WTC11 (cell line): Measurements from ENCODE around the gene TTLL9. TPM values are rescaled to one million over a fixed set of nuclear protein-coding genes. Genes with fewer than 3 reads are reported as not detected.
A peak's percentile ranks its signal among the peaks of the same experiment; 100 is the strongest.

Experiments
- ATAC-seq: fragments of 200-7000 bp; cut with Tn5 transposase; 2 replicates; pipeline ENCODE4 v1.10.0; 2021; ENCODE audit warnings: mild to moderate bottlenecking, moderate library complexity
- CTCF ChIA-PET: fragments of 300-600 bp; sonication (Branson Sonifier 250); formaldehyde crosslinking; loops from one replicate; lab custom pipeline; 2021; ENCODE audit warnings: antibody characterized with exemption; lab: Charles Lee
- POLR2A ChIA-PET: fragments of 350-600 bp; sonication (Branson Sonifier 250); formaldehyde crosslinking; loops from one replicate; lab custom pipeline; 2021; ENCODE audit warnings: antibody characterized with exemption; lab: Charles Lee
- DNase-seq: peaks from one replicate; pipeline ENCODE4 v3.0.0; 2021; ENCODE audit warnings: low spot score
- H3K27ac Mint-ChIP-seq: 2 replicates; pipeline ENCODE4 v1.8.0; 2021; ENCODE audit warnings: mixed read lengths
- H3K27me3 Mint-ChIP-seq: 2 replicates; pipeline ENCODE4 v1.8.0; 2021; ENCODE audit warnings: low read depth, mild to moderate bottlenecking, moderate library complexity, mixed read lengths
- H3K36me3 Mint-ChIP-seq: 2 replicates; pipeline ENCODE4 v1.8.0; 2021; ENCODE audit warnings: mixed read lengths
- H3K4me1 Mint-ChIP-seq: 2 replicates; pipeline ENCODE4 v1.8.0; 2022; ENCODE audit warnings: mixed read lengths
- H3K4me3 Mint-ChIP-seq: 2 replicates; pipeline ENCODE4 v1.8.0; 2021; ENCODE audit warnings: mild to moderate bottlenecking, moderate library complexity, mixed read lengths
- H3K9me3 Mint-ChIP-seq: 2 replicates; pipeline ENCODE4 v1.8.0; 2021; ENCODE audit warnings: mixed read lengths
- FOXK1 ChIP-seq: sonication (generic); formaldehyde crosslinking; IDR thresholded peaks from 2 replicates; pipeline ENCODE4 v1.8.0; 2022; ENCODE audit warnings: mild to moderate bottlenecking, moderate library complexity, missing genetic modification reagents
- GTF2I ChIP-seq: fragments of 250-450 bp; sonication (Bioruptor Pico); conservative IDR thresholded peaks from 2 replicates; pipeline ENCODE4 v1.4.0; 2021; ENCODE audit warnings: mild to moderate bottlenecking
- IRF2 ChIP-seq: sonication (generic); formaldehyde crosslinking; IDR thresholded peaks from 2 replicates; pipeline ENCODE4 v1.8.0; 2022; ENCODE audit warnings: low read depth, missing genetic modification reagents, borderline replicate concordance
- NFYB ChIP-seq: sonication (generic); formaldehyde crosslinking; conservative IDR thresholded peaks from 2 replicates; pipeline ENCODE4 v1.8.0; 2022; ENCODE audit warnings: low read depth, missing genetic modification reagents
- TP53 ChIP-seq: sonication (generic); formaldehyde crosslinking; IDR thresholded peaks from 2 replicates; pipeline ENCODE4 v1.8.1; 2023; ENCODE audit warnings: mild to moderate bottlenecking, missing genetic modification reagents
- ZBTB21 ChIP-seq: sonication (generic); formaldehyde crosslinking; IDR thresholded peaks from 2 replicates; pipeline ENCODE4 v1.8.1; 2023; ENCODE audit warnings: mild to moderate bottlenecking, missing genetic modification reagents, borderline replicate concordance
- ZNF121 ChIP-seq: sonication (generic); formaldehyde crosslinking; IDR thresholded peaks from 2 replicates; pipeline ENCODE4 v1.8.0; 2023; ENCODE audit warnings: missing genetic modification reagents
- ZNF263 ChIP-seq: sonication (generic); formaldehyde crosslinking; IDR thresholded peaks from 2 replicates; pipeline ENCODE4 v1.8.1; 2022; ENCODE audit warnings: low read depth, mild to moderate bottlenecking, moderate library complexity, missing genetic modification reagents
- total RNA-seq: library from RNA; stranded (reverse); gene quantifications from 3 replicates; pipeline ENCODE4 v1.2.3, GENCODE V29; 2021
- TF ChIP-seq, protein P1 (sequence below): sonication (generic); formaldehyde crosslinking; IDR thresholded peaks from 2 replicates; pipeline ENCODE4 v1.8.0; 2022; ENCODE audit warnings: mild to moderate bottlenecking, missing genetic modification reagents
- TF ChIP-seq, protein P2 (sequence below): fragments of 250-450 bp; sonication (Bioruptor Pico); IDR thresholded peaks from 2 replicates; pipeline ENCODE4 v1.9.0; 2021; ENCODE audit warnings: mild to moderate bottlenecking, borderline replicate concordance
- TF ChIP-seq, protein P3 (sequence below): sonication (generic); formaldehyde crosslinking; IDR thresholded peaks from 2 replicates; pipeline ENCODE4 v1.8.0; 2023; ENCODE audit warnings: missing genetic modification reagents, mild to moderate bottlenecking, borderline replicate concordance
- TF ChIP-seq, protein P4 (sequence below): sonication (generic); formaldehyde crosslinking; IDR thresholded peaks from 2 replicates; pipeline ENCODE4 v1.8.0; 2022; ENCODE audit warnings: missing genetic modification reagents

The TTLL9 gene
- total RNA-seq, 1 experiment from 2014 or later, result not detected

DNA sequence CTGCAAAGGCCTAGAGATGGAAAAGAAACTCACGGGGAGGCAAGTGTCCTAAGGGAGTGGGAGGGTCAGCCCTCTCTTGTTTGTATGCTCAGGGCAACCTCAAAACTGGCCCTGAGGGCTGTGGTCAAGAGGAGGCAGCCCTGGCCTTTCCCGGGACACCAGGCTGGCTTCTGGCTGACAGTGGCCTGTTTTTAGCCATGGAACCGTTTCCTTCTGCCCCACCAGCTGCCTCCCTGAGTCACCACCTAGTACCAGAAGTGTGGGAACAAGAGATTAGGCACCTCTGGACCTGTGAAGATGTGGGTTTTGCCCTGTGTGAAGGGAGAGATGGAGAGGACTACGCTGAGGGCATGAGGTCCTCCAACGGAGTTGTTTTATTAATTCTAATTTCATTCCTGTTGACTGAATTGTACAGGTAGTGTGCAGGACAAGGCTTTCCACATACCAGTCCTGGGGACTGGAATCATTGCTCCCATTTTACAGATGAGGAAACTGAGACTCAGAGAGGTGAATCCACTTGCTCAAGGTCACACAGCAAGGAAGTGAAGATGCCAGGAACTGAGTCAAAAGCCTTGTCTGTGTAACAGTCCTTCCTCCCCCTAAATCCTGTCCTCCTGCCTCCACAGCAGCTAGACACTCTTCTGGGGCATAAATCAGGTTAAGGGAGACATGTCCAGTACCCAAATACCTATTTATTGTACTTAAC lies 30.5 kb upstream of the TTLL9 start (continued):
- TF ChIP-seq, protein P1, sequence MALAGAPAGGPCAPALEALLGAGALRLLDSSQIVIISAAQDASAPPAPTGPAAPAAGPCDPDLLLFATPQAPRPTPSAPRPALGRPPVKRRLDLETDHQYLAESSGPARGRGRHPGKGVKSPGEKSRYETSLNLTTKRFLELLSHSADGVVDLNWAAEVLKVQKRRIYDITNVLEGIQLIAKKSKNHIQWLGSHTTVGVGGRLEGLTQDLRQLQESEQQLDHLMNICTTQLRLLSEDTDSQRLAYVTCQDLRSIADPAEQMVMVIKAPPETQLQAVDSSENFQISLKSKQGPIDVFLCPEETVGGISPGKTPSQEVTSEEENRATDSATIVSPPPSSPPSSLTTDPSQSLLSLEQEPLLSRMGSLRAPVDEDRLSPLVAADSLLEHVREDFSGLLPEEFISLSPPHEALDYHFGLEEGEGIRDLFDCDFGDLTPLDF (CRISPR knock-in tag), result no peak
- TF ChIP-seq ZBTB21 (CRISPR knock-in tag), result no peak
- TF ChIP-seq ZNF121 (CRISPR knock-in tag), result no peak
- TF ChIP-seq, protein P2, sequence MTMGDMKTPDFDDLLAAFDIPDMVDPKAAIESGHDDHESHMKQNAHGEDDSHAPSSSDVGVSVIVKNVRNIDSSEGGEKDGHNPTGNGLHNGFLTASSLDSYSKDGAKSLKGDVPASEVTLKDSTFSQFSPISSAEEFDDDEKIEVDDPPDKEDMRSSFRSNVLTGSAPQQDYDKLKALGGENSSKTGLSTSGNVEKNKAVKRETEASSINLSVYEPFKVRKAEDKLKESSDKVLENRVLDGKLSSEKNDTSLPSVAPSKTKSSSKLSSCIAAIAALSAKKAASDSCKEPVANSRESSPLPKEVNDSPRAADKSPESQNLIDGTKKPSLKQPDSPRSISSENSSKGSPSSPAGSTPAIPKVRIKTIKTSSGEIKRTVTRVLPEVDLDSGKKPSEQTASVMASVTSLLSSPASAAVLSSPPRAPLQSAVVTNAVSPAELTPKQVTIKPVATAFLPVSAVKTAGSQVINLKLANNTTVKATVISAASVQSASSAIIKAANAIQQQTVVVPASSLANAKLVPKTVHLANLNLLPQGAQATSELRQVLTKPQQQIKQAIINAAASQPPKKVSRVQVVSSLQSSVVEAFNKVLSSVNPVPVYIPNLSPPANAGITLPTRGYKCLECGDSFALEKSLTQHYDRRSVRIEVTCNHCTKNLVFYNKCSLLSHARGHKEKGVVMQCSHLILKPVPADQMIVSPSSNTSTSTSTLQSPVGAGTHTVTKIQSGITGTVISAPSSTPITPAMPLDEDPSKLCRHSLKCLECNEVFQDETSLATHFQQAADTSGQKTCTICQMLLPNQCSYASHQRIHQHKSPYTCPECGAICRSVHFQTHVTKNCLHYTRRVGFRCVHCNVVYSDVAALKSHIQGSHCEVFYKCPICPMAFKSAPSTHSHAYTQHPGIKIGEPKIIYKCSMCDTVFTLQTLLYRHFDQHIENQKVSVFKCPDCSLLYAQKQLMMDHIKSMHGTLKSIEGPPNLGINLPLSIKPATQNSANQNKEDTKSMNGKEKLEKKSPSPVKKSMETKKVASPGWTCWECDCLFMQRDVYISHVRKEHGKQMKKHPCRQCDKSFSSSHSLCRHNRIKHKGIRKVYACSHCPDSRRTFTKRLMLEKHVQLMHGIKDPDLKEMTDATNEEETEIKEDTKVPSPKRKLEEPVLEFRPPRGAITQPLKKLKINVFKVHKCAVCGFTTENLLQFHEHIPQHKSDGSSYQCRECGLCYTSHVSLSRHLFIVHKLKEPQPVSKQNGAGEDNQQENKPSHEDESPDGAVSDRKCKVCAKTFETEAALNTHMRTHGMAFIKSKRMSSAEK (CRISPR knock-in tag), result no peak
- TF ChIP-seq, protein P3, sequence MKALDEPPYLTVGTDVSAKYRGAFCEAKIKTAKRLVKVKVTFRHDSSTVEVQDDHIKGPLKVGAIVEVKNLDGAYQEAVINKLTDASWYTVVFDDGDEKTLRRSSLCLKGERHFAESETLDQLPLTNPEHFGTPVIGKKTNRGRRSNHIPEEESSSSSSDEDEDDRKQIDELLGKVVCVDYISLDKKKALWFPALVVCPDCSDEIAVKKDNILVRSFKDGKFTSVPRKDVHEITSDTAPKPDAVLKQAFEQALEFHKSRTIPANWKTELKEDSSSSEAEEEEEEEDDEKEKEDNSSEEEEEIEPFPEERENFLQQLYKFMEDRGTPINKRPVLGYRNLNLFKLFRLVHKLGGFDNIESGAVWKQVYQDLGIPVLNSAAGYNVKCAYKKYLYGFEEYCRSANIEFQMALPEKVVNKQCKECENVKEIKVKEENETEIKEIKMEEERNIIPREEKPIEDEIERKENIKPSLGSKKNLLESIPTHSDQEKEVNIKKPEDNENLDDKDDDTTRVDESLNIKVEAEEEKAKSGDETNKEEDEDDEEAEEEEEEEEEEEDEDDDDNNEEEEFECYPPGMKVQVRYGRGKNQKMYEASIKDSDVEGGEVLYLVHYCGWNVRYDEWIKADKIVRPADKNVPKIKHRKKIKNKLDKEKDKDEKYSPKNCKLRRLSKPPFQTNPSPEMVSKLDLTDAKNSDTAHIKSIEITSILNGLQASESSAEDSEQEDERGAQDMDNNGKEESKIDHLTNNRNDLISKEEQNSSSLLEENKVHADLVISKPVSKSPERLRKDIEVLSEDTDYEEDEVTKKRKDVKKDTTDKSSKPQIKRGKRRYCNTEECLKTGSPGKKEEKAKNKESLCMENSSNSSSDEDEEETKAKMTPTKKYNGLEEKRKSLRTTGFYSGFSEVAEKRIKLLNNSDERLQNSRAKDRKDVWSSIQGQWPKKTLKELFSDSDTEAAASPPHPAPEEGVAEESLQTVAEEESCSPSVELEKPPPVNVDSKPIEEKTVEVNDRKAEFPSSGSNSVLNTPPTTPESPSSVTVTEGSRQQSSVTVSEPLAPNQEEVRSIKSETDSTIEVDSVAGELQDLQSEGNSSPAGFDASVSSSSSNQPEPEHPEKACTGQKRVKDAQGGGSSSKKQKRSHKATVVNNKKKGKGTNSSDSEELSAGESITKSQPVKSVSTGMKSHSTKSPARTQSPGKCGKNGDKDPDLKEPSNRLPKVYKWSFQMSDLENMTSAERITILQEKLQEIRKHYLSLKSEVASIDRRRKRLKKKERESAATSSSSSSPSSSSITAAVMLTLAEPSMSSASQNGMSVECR (CRISPR knock-in tag), result no peak
- TF ChIP-seq IRF2, result no peak
- no peak for TF ChIP-seq NFYB (CRISPR knock-in tag)
- no peak for TF ChIP-seq GTF2I (CRISPR knock-in tag)
- no peak for TF ChIP-seq TP53 (CRISPR knock-in tag)
- TF ChIP-seq ZNF263 (CRISPR knock-in tag), result no peak
- TF ChIP-seq FOXK1 (CRISPR knock-in tag), result no peak

- Mint-ChIP-seq H3K9me3 (no peaks in the 10 kb centered on the region), H3K27me3 (no peaks in the 10 kb centered on the region), H3K27ac (no peak overlapping the region), H3K4me1 (peaks cover 31% of the 10 kb centered on the region), H3K4me3 (no peak overlapping the region), H3K36me3 (no peaks in the 10 kb centered on the region)
- no peak for ATAC-seq
- no peak for TF ChIP-seq FOXK1 (CRISPR knock-in tag)
- TF ChIP-seq, protein P4, sequence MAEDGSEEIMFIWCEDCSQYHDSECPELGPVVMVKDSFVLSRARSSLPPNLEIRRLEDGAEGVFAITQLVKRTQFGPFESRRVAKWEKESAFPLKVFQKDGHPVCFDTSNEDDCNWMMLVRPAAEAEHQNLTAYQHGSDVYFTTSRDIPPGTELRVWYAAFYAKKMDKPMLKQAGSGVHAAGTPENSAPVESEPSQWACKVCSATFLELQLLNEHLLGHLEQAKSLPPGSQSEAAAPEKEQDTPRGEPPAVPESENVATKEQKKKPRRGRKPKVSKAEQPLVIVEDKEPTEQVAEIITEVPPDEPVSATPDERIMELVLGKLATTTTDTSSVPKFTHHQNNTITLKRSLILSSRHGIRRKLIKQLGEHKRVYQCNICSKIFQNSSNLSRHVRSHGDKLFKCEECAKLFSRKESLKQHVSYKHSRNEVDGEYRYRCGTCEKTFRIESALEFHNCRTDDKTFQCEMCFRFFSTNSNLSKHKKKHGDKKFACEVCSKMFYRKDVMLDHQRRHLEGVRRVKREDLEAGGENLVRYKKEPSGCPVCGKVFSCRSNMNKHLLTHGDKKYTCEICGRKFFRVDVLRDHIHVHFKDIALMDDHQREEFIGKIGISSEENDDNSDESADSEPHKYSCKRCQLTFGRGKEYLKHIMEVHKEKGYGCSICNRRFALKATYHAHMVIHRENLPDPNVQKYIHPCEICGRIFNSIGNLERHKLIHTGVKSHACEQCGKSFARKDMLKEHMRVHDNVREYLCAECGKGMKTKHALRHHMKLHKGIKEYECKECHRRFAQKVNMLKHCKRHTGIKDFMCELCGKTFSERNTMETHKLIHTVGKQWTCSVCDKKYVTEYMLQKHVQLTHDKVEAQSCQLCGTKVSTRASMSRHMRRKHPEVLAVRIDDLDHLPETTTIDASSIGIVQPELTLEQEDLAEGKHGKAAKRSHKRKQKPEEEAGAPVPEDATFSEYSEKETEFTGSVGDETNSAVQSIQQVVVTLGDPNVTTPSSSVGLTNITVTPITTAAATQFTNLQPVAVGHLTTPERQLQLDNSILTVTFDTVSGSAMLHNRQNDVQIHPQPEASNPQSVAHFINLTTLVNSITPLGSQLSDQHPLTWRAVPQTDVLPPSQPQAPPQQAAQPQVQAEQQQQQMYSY (CRISPR knock-in tag), result 0 out of 2 replicates have a peak, but pooled peaks have one; percentile 30
- ChIA-PET POLR2A (no interaction called here), CTCF (interaction anchor here (1.4 to 2.4 kb wide), 3 partner anchors 8 to 14 kb away, joined by 3 to 11 read pairs (median 5); no protein-coding TSS in a partner anchor)
- DNase-seq, result no peak
These were observed 29.3 kb upstream of the TTLL9 start for GRCh38 chr20:31840906-31841816.
